ENCODE measurements around the gene POU3F4.

POU3F4 gene

DNA sequence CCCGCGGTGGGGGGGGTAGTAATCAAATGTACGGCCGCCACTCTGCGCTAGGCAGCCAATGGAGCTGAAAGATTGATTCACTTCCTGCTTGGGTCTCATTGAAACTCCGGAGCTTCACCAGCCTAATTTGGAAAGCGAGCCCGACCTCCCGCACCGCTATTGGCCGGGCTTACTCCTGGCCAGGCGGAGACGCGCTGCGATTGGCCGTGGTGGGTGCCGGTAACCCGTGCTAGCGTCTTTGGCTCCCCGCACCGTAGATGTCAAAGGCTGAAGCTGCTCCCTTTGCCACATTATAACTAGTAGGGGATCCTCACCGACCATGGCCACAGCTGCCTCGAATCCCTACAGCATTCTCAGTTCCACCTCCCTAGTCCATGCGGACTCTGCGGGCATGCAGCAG is at the start of gene POU3F4:
Gene POU3F4 (plus strand): TSS at position 285 of the 400 bp plus-strand sequence. CDS start 35 bp downstream, at position 320.
- DNase-seq (ENCODE audit: low read depth in 2 of 2), result no peak

DNA sequence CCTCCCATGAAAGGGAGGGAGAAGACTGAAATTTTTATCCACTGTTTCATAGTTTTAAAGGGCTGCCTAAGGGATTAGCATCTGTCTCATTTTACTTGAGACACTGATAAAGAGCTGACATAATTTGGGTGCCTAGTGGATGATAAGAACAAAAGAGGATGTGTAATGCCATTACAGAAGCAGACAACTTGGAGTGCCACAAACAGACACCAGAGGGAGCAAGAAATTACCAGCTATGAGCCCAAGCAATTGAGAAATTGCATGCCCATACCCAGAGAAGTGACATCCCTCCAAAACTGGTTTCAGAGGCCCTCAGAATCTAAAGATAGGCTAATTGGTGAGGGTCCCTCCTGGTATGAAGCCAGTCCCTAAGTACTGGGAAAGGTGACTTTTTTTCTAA is 38.5 kb upstream of the POU3F4 start:
- no peak for DNase-seq (ENCODE audit: low read depth in 2 of 2)

DNA sequence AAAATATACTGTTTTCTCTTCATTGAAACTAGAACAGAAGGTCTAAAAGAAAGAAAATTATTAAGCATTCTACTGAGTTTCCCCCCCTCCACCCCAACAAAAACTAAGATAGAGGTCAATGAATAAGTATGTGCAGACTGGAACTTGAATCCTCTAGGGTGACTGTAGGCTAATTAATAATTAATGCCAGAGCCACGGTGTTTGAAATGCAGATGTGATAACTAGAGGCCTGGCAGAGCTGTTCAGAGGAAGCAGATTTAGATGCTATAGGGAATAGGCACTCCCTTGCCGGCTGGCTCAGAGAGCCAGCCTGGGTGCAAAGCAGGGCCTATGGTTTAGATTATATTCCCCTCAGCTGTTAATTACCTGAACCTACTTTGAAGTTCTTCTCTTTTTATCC is 12.2 kb upstream of the POU3F4 start:
- DNase-seq (ENCODE audit: low read depth in 2 of 2), result no peak

DNA sequence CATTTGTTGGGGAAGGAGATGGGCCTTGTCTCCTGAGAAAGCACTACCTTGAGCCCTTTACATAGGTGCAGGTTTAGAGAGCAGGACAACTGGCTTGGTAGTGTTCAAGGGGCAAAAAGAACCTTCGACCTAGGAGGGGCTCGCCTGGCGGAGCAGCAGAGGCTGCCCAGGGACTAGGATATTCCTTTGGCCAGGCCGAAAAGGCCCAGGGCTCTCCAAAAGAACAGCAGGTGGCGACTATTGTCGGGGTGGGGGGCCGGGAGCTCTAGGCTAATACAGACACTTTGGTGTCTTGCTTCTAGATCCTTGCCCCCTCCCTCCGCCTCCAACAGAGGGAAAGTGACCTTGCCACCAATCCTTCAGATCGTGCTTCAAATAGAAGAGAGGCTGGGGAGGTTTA is 7.1 kb upstream of the POU3F4 start:
- DNase-seq (ENCODE audit: low read depth in 2 of 2), result no peak

DNA sequence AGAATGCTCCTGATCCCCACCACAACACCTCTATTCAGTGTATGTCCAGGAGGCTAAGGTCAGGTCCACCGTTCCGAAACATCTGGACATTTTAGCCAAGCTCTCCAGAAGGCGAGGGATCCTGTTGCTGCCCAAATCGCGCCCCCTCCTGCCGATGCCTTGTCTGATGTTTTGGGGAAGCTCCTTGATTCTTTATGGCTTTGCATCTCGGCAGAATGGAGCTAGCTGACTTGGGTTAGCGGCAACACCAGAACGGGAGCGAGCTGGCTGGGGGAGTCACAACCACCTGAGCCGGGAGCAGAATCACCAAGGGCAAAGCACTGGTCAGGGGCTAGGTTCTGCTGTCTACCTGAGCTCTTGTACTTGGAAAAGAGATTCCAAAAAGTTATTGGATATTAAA is 6.6 kb upstream of the POU3F4 start:
- no peak for DNase-seq (ENCODE audit: low read depth in 2 of 2)

DNA sequence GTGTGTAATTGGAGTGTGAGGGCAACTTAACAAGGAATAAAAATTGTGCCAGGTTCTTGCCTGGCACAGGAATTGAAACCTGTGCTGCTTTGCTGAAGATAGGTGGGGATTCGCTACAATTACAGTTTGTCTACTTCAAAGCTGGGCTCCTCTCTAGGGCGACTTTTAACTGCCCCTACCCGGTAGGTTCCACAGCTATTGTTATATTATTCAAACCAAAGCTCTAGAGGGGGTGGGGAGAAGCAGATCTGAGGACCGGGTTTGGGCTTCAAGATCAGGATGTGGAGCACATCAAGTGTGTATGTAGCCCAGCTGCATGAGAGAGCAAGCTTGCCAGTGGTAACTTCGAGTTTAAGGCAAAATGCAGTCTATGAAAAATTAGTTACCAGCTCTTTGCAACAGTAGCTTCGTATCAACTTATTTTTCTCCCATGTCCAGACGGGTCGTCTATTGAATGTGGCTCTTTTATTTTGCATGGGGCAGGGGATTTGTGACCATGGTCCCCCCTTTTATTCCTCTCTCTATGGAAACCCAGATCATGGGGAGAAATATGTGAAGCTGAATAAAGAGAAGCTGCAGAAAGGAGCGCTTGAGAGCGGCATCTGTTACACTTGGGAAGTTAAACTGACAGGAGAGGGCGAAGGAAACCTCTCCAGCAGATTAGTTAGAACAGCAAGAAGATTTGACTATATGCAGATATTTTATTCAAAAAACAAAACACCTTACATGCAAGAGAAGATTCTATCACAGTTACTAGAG is 3.2 kb upstream of the POU3F4 start:
- DNase-seq (ENCODE audit: low read depth in 2 of 2), result no peak

DNA sequence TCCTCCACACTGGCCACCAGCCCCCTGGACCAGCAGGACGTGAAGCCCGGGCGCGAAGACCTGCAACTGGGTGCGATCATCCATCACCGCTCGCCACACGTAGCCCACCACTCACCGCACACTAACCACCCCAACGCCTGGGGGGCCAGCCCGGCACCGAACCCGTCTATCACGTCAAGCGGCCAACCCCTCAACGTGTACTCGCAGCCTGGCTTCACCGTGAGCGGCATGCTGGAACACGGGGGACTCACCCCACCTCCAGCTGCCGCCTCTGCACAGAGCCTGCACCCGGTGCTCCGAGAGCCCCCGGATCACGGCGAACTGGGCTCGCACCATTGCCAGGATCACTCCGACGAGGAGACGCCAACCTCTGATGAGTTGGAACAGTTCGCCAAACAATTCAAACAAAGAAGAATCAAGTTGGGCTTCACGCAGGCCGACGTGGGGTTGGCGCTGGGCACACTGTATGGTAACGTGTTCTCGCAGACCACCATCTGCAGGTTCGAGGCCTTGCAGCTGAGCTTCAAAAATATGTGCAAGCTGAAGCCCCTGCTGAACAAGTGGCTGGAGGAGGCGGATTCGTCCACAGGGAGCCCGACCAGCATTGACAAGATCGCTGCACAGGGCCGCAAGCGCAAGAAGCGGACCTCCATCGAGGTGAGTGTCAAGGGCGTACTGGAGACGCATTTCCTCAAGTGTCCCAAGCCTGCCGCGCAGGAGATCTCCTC is 600 bp downstream of the POU3F4 start:
- no peak for DNase-seq (ENCODE audit: low read depth in 2 of 2)

DNA sequence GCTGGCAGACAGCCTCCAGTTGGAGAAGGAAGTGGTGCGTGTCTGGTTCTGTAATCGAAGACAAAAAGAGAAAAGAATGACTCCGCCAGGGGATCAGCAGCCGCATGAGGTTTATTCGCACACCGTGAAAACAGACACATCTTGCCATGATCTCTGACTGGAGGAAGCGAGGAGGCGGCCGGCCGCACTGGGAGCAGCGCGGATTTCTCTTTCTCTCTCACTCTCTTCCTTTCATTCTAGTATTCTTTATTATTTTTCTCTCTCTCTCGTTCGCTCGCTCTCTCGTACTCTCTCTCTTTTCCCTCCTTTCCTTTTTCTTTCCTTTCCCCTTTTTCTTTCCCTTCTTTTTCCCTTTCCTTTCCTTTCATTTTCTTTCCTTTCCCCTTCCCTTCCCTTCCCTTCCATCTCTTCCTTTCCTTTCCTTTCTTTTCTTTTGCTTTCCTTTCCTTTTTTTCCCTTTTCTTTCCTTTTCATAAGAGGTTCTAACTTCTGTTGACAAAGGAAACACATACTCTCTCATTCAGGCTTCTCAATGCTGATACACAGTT is 1.2 kb downstream of the POU3F4 start:
- DNase-seq (ENCODE audit: low read depth in 2 of 2), result no peak

DNA sequence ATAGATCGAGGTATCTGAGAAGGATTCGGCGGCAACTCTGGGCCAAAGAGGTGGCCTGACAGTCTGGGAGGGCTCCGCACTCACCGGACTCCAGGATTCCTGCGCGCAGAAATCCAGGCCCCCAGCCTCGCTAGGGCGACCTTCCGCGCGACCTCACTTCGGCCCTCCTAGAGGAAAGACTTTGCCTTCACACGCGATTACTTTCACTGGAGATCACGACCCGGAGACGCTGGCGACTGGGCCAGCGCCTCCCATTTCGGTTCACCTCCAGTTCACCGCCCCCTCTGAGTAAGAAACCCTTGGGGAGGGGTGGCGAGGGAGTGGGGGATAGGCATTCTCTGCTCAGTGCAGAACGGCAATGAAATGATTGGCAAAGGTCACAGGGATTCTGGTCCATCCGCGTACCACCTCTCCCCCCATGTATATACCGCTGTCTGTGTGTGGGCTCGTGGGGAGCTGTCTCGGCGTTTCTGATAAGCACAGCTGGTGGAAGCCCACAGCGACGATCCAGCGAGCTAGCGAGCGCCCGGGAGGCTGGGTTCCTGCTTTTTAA is 2.5 kb downstream of the POU3F4 start:
- DNase-seq (ENCODE audit: low read depth in 2 of 2), result no peak

DNA sequence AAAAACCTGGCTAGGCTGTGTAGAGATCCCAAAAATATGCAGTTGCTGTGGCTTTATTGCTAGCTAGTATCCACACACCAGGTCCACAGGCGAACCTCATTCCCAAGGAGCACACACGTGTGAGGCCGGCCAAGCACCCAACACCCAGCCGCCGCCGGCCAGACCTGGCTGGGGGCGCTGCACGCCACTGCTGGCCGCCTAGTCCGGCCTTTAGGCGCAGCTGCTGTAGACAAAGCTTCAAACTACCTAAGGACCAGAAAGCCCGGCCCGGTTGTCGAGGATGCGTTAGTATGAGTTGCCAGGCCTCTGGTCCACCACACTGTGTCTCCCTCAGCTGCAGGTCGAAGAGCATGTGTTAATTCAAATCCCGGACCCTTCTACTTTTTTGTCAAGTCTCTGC is 3.1 kb downstream of the POU3F4 start:
- DNase-seq (ENCODE audit: low read depth in 2 of 2), result no peak

DNA sequence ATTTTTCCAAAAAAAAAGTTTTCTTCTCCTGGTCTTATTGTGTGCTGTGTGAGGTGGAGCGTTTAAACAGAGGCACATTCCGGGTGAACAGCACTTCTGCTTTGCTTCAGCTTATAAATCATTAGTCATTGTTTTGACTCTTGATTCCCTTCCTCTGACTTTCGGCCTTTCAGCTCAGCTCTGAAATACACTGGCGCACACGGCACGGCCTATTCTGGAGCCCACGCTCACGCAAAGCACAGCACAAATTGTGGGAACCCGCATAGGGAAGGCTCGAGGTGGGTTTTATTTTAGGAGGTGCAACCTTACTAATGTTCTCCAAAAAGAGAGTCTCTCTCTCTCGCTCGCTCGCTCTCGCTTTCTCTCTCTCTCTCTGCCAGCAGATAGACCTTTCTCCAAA is 4.0 kb downstream of the POU3F4 start:
- DNase-seq (ENCODE audit: low read depth in 2 of 2), result no peak

DNA sequence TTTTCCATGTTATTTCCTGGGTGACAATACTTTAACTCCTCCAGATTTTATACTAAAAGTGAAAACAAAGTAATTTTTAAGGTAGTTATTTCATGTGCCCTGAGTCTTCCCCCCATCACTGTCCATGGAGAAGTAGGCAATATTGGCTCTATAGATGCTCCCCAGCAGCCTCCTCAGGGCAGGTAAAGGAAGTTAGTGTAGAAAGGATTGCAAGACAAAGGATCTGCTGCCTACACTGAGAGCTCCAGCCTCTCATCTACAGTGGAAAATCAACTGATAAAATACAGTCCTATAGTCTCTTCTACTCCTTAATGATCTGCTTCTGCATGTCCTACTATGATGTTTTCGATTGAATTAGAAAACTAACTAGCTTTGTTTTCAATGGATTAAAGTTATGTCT is 8.5 kb downstream of the POU3F4 start:
- no peak for DNase-seq (ENCODE audit: low read depth in 2 of 2)

DNA sequence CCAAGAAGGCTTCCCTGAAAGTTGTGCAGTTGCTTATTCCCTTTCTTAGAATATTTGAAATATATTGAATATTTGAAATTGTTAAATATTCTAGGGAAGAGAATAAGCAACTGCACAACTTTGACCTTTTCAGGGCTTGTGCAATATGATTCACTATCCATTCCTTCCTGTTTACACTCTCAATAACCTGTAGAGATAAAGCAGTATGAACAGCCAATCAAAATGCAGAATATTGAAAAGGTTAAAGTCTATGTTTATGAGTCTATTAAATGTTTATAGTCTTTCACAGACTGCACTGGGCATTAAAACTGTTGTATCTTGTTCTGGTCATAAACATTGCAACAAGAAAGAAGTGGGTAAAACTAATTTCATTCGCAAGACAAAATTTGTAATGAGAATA is 13.8 kb downstream of the POU3F4 start:
- no peak for DNase-seq (ENCODE audit: low read depth in 2 of 2)

DNA sequence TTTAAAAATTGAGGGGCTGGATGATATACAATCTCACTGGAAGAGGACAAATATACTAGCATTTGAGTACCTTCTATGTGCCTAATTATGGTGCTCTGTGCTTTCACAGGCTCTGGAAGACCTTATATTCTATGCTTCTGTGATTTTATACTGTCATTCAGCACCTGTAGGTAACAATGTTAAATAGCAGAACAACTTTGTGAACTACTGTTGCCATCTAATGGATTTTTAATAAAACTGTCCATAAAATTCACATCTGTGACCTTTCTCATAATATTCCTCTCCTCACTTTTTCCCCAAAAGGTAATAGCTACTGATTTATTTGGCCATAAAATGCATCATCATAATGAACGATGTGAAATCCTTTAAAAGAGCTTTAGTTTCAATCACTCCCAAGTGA is 21.9 kb downstream of the POU3F4 start:
- DNase-seq (ENCODE audit: low read depth in 2 of 2), result no peak

DNA sequence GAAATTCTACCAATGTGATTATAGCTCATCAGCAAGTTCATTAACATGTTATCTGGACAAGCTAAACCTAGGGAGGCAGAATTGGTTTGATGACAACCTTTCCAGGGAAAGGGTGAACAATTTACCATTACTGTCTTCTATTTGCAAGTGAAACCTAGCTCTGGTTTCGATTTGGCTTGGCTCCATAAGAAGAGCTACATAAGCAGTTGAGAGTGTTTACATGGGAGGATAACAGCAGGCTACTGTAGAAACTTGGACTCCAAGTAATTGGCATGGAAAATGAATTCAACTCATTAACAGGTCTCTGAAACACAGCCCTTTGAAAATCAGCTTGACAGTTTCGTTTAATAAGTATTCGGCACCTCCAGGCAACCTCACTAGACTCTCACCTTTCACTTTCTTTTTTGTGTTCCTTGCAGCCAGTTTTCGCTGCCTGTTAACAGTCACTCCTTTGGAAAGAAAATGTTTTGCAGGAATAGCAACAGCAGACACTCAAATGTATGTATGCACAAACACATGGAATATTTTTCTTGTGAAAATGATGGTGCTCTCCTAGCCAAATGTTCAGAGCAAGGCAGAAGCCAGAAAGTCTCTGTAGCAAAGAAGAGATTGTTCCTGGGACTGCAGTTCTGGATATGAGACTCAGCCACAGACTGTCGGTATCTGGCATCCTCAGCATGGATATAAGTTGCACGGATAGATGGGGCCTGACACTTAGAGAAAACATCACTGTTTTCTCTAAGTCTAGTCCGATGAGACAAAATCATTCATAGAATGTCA is 27.5 kb downstream of the POU3F4 start:
- DNase-seq (ENCODE audit: low read depth in 2 of 2), result no peak

Data from stimulated activated CD4-positive, alpha-beta T cell treated with anti-CD3 and anti-CD28 coated beads, Interleukin-12 subunit alpha, Interleukin-12 subunit beta, amount 100 ng/mL, for 24 hours (primary cell).